HG03460 (cell line): ENCODE measurements around the gene JAKMIP3.

Source experiments
- ATAC-seq: cut with Tn5 transposase; IDR thresholded peaks from one replicate; pipeline ENCODE4 v1.9.1; 2021; ENCODE audit not compliant: unreplicated experiment

JAKMIP3 gene

GRCh38 chr10:132097609-132098377 lies 32.0 kb downstream of the JAKMIP3 start:
- ATAC-seq: no peak

GRCh38 chr10:132098539-132099388 lies 33.0 kb downstream of the JAKMIP3 start:
- ATAC-seq: no peak

- ATAC-seq: no peak
These were observed 33.8 kb downstream of the JAKMIP3 start for GRCh38 chr10:132099389-132100090.

- ATAC-seq: no peak
These were observed 34.3 kb downstream of the JAKMIP3 start for GRCh38 chr10:132100091-132100481.

- no peak for ATAC-seq
These were observed 35.0 kb downstream of the JAKMIP3 start for GRCh38 chr10:132100556-132101349.

GRCh38 chr10:132101529-132101928 lies 35.8 kb downstream of the JAKMIP3 start:
- ATAC-seq: no peak

GRCh38 chr10:132102071-132102716 lies 36.4 kb downstream of the JAKMIP3 start:
- no peak for ATAC-seq

- ATAC-seq: no peak
These were observed 37.0 kb downstream of the JAKMIP3 start for GRCh38 chr10:132102717-132103110.

GRCh38 chr10:132103116-132103910 lies 37.6 kb downstream of the JAKMIP3 start:
- no peak for ATAC-seq

GRCh38 chr10:132104062-132104461 lies 38.3 kb downstream of the JAKMIP3 start:
- no peak for ATAC-seq

- ATAC-seq: no peak
These were observed 38.9 kb downstream of the JAKMIP3 start for GRCh38 chr10:132104471-132105301.

GRCh38 chr10:132105302-132105995 lies 39.7 kb downstream of the JAKMIP3 start:
- ATAC-seq: no peak

- ATAC-seq: no peak
These were observed 40.7 kb downstream of the JAKMIP3 start for GRCh38 chr10:132106431-132106830.

GRCh38 chr10:132107186-132107948 lies 41.6 kb downstream of the JAKMIP3 start:
- no peak for ATAC-seq

- no peak for ATAC-seq
These were observed 42.5 kb downstream of the JAKMIP3 start for GRCh38 chr10:132107949-132108877.
